ENCODE data around the gene CHCHD10.

The CHCHD10 gene

DNA sequence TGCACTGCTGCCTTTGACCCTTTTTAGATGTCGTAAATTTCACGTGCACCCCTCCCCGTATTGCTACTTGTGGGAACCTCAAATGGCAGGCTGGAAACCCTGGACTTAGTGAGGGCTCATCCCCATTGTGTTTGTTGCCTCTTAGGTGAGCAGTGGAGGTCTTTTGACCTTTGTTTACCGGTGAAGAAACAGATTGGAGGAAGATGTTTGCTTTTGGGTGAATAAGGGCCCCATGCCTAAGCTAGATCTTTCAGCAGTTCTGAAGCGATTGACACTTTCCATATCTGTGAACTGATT is 19.8 kb upstream of the CHCHD10 start:
- DNase-seq (ENCODE audit: low read depth), result no peak

DNA sequence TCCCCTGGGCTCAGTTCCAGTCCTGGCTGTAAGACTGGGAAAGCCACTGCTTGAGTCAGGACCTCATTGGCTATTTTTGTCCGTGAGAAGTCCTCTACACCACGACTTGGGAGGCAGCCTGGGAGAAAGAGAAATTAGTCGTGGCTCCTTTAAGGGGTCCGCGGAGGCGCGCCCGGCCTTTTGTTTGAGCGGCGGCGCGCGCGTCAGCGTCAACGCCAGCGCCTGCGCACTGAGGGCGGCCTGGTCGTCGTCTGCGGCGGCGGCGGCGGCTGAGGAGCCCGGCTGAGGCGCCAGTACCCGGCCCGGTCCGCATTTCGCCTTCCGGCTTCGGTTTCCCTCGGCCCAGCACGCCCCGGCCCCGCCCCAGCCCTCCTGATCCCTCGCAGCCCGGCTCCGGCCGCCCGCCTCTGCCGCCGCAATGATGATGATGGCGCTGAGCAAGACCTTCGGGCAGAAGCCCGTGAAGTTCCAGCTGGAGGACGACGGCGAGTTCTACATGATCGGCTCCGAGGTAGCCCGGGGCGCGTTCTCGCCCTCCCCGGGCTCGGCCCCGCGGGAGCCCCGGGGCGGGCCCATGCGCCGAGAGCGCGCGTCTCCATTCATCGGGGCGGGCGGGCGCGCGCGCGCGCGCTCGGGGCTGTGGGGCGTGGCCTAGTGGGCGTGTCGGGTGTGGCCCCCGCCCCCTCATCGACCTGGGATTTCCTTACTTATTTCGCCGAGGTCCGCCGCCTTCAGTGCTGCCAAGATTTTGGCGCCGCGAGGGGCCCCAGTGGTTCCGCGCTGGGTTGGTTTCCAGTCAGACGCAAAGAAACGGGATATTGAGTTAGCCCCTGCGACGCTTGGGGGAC is 19.2 kb upstream of the CHCHD10 start, which contains the start of gene SMARCB1:
Gene SMARCB1, plus strand, starts transcription at position 215 of the 848 bp plus-strand sequence. Its CDS starts 204 bp downstream, at position 419.
- DNase-seq (ENCODE audit: low read depth), result peak; percentile 93

DNA sequence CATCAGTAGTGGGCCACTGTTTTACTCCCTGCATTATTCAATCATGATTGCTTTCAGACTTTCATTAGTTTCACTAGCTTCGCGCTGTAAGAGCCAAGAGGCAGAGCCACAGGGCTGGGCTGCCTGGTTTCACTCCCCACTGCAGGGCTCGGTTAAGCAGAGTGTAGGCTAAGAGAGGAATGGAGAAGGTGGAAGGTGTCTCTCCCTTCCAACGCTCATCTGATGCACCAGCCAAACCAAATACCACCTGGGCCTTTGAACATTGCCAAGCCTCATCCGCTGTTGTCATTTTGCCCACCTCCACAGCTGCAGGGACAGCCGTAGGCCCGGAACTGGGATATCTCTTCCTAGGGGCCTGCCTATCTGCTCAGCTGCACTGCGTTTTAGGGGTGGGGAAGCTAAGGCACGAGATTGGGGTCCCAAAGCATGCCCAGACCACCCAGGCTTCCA is 18.5 kb upstream of the CHCHD10 start:
- no peak for DNase-seq (ENCODE audit: low read depth)

DNA sequence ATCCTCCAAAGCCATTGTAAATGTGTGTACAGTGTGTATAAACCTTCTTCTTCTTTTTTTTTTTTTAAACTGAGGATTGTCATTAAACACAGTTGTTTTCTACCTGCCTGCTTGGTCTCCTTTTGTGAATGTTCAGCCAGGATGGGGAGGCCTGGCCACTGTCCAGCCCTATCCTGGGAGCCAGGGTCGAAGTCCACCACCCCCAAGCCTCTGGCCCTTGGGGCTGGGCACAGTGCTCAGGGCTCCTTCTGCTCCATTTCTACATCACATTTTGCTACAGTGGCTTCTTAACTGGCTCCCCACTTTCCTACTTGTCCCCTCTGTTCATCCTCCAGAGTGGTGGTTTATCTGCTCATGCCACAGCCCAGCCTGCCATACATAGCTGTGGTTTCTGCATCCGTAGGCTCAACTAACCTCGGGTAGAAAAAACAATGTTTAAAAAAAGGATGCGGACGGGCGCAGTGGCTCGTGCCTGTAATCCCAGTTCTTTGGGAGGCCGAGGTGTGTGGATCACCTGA is 16.5 kb upstream of the CHCHD10 start:
- DNase-seq (ENCODE audit: low read depth), result peak; percentile 75

DNA sequence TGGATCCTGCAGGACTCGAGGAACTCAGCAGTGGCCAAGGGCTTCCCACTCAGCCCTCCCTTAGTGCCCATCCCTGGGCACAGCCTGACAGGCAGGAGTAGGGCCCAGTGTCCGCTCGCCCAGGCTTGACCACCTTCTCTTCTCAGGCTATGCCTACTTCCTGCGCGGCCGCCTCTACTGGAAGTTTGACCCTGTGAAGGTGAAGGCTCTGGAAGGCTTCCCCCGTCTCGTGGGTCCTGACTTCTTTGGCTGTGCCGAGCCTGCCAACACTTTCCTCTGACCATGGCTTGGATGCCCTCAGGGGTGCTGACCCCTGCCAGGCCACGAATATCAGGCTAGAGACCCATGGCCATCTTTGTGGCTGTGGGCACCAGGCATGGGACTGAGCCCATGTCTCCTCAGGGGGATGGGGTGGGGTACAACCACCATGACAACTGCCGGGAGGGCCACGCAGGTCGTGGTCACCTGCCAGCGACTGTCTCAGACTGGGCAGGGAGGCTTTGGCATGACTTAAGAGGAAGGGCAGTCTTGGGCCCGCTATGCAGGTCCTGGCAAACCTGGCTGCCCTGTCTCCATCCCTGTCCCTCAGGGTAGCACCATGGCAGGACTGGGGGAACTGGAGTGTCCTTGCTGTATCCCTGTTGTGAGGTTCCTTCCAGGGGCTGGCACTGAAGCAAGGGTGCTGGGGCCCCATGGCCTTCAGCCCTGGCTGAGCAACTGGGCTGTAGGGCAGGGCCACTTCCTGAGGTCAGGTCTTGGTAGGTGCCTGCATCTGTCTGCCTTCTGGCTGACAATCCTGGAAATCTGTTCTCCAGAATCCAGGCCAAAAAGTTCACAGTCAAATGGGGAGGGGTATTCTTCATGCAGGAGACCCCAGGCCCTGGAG is 15.7 kb upstream of the CHCHD10 start:
- DNase-seq (ENCODE audit: low read depth), result no peak

DNA sequence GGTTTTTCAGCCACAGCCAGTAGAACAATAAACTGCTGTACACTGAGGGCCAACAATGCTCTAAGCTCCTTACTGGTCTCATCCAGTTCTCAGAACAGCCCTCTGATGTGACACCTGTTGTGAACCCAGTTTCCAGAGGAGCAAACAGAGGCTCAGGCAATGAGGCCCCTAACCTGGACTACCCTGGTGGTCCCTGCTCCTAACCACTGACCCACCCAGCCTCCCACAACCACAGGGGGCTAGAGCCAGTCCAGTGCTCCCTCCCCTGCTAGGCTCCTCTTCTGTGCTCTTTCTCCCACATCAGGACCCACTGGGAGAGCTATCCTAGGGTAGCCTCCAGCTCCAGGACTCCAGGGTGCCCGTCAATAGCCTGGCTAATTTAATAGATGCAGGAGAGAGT is 14.9 kb upstream of the CHCHD10 start:
- DNase-seq (ENCODE audit: low read depth), result no peak

DNA sequence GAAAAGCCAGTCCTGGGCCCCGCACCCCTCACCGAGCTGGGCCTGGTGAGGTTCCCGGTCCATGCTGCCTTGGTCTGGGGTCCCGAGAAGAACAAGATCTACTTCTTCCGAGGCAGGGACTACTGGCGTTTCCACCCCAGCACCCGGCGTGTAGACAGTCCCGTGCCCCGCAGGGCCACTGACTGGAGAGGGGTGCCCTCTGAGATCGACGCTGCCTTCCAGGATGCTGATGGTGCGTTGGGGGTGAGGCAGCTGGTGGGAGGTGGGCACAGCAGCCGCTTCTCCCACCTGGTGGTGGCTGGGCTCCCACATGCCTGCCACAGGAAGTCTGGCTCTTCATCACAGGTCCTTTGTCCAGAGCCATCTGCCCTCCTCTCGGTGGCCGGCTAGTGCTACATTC is 14.5 kb upstream of the CHCHD10 start:
- no peak for DNase-seq (ENCODE audit: low read depth)

DNA sequence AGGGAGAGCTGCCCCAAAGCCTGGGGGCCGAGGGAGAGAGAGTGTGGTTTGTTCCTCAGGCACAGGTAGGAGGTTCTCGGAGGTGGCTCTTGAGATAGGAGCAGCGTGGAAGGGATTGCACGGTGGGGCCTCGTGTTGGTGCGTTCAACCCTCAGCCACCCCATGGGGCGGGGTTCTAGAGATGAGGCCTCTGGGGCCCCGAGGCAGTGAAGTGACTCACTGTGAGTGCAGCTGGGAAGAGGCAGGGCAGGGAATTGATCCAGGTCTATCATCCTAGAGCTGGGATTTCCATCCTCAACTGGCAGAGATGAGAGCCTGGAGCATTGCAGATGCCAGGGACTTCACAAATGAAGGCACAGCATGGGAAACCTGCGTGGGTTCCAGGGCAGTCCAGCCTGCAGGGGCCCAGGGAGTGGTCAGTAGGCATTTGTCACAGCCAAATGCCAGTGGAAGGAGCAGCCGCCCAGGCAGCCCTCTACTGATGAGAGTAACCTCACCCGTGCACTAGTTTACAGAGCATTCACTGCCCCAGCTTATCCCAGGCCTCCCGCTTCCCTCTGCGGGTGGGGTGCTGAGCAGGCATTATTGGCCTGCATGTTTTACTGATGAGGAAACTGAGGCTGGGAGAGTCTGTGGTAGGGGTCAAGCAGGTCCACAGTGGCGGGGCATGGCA is 13.9 kb upstream of the CHCHD10 start:
- DNase-seq (ENCODE audit: low read depth), result peak; percentile 93

DNA sequence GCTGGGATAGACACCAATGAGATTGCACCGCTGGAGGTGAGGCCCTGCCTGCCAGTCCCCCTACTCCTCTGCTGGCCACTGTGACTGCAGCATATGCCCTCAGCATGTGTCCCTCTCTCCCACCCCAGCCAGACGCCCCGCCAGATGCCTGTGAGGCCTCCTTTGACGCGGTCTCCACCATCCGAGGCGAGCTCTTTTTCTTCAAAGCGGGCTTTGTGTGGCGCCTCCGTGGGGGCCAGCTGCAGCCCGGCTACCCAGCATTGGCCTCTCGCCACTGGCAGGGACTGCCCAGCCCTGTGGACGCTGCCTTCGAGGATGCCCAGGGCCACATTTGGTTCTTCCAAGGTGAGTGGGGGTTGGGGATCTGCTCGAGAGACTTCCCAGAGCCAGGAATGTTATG is 13.3 kb upstream of the CHCHD10 start:
- DNase-seq (ENCODE audit: low read depth), result no peak

DNA sequence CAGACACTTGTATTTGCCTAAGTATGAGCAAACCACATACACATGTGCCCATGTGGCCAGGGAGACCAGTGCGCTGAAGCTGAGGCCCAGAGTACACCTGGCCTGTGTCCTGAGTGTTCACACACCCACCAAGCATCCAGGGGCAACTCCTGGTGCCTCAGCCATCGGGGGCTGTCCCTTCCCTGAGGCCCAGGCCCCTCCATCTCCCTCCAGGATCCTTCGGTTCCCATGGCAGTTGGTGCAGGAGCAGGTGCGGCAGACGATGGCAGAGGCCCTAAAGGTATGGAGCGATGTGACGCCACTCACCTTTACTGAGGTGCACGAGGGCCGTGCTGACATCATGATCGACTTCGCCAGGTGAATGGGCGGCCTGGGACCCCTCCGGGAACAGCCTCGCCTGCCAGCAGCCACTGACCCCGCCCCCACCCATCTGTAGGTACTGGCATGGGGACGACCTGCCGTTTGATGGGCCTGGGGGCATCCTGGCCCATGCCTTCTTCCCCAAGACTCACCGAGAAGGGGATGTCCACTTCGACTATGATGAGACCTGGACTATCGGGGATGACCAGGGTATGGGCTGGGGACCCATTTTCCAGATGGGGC is 12.5 kb upstream of the CHCHD10 start:
- no peak for DNase-seq (ENCODE audit: low read depth)

DNA sequence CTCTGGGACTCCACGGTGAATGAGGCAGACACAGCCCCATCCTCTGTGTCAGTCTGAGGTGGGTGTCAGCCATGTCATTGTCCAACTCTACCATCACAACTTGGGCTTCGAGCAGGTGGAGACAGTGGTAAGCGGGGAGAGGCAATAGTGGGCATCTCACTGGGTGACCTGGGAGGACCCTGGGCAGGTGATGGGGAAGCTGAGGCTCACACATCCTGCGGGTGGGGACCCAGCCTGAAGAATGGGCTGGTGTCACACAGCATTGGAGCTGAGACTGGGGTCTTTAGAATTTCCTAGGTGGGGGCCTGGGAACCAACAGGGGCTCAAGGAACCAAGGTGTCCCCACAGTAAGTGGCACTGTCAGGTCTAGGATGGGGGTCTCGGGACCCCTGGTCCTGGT is 12.0 kb upstream of the CHCHD10 start:
- no peak for DNase-seq (ENCODE audit: low read depth)

DNA sequence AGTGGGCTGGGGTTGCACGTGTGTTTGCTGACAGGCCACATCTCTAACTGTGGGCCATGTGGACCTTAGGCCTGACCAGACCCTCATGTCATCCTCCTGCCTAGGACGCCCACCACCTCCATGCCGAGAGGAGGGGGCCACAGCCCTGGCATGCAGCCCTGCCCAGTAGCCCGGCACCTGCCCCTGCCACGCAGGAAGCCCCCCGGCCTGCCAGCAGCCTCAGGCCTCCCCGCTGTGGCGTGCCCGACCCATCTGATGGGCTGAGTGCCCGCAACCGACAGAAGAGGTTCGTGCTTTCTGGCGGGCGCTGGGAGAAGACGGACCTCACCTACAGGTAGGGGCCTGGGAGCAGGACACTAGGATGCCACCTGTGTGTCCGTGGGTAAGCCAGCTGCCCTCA is 11.3 kb upstream of the CHCHD10 start:
- no peak for DNase-seq (ENCODE audit: low read depth)

DNA sequence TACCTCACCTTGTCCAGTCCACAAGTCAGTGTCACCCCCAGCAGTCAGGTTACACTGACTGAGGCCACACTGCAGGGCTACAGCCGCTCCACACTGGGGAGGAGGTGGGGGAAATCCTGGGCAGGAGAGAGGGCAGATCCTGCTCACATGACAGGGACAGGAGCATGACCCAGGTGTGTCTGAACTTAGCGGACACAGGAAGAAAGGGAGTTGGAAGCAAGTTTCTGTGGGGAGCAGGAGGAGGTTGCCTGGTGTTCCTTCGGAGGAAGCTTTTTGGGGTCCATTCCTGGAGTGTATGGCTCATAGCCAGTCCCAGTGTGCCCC is 10.8 kb upstream of the CHCHD10 start:
- no peak for DNase-seq (ENCODE audit: low read depth)

DNA sequence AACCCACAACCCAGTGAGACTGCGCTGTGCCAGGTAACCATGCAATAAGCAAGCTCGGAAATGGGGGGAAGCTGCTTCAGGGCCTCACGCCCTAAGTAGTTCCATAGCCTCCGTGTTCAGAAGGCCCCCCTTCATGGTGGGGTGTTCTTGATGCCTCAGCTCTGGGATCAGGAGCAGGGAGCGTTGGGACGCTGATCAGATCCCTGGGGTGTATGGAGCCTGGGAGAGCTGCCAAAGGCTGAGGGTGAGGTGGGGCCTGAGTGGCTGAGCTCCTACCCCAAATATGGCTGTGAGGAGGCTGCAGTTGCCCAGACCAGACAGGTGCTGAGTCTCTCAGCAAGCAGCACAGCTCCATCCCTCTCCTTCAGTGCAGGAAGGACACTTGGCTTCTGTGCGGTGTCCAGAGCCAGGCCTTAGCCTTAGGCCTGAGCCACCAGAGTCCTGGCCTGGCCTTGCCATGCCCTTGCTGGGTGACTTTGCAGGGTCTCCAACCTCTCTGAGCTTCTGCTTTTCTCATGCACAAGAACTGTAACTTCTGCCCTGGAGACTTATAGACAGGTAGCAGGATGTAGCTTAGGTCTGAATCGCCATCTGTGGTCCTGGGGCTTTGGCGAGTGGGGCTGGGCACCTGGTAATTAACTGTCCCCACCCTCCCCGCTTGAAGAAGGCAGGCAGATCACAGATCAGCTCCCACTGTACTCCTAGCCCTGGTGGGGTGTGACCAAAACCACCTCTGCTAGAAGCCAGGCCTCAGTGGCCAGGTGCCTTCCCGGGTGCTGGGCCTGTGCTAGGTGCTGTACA is 10.2 kb upstream of the CHCHD10 start:
- DNase-seq (ENCODE audit: low read depth), result no peak

DNA sequence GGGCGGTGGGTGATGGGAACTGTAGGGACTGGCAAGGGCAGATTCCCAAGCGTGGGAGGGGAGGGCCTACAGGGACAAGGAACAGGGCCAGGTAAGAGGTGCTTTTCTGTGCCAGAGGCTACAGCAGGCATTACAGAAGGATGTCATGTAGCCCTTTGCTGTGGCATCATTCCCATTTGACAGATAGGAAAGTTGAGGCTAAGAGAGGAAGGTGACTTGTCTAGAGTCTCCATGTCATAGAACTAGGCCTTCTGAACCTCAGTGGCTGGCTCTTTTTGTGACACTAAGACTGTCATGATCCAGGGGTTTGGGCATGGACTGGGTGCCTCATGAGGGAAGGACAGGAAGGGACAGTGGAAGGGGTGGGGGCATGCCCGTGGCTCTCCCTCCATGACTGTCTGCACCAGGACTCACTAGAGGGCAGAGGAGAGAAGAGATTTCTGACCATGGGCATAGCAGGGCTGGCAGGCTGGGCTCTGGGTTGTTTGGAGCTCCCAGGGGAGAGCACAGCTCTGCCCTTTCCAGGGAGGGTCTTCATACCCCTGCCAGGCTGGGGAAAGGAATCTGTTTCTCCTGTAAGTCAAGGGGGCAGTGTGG is 8.1 kb upstream of the CHCHD10 start:
- DNase-seq (ENCODE audit: low read depth), result no peak

DNA sequence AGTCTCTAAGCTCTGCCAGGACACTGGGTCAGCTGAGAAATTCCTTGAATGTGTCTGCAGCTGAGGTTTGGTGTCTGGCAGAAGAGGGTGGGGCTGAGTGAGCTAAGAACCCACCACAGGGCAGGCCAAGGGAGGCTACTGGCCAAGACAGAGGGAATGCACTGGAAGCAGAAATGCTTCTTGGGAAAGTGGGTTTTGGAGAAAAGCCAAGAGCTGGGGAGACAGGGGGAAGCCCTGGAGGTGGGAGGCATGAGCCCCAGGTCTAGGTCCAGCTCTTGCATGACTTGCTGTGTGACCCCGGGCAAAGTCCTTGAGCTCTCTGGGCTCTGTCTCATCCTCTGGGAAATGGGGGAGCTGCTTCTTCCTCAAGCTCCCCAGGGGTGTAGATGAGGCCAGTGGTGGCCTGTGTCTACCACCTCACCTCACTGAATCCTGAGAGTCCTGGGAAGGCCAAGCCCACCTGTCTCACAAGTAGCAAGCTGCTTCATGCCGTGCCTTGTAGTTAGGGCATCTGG is 7.2 kb upstream of the CHCHD10 start:
- DNase-seq (ENCODE audit: low read depth), result peak; percentile 26

DNA sequence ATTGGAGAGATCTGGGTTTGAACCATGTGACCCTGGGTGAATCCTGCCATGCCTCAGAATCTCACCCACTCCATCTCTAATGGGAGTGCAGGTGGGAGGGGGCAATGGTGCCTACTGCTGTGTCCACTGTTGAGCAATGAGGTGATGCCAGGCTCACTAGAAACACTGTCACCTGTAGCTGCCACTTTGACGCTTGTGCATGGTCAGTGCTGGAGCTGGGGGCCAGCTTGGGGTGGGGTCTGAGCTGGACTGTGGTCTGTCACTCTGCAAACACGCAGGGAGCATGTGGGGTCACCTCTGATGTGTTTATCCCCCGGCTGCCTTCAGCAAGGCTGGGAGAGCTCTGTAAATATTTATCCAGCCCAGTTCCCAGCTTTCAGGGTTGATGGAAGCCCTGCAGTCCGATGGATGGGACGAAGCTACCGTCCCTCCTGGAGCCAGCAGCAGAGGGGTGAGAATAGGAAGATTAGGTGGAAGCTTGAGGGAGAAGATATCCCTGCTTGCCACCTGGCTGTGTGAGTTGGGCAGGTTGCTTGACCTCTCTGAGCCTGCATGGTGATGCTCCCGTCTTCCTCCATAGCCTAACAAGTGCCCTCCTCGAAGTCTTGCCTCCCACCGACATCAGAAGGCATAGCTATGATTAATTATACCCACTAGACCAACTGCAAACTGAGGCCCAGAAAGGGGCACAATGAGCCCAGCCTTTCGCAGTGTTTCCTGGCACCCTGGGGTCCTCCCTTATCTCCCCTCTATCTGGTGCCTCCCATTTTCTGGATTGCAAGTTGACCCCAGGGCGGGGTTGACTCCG is 6.5 kb upstream of the CHCHD10 start:
- DNase-seq (ENCODE audit: low read depth), result no peak

DNA sequence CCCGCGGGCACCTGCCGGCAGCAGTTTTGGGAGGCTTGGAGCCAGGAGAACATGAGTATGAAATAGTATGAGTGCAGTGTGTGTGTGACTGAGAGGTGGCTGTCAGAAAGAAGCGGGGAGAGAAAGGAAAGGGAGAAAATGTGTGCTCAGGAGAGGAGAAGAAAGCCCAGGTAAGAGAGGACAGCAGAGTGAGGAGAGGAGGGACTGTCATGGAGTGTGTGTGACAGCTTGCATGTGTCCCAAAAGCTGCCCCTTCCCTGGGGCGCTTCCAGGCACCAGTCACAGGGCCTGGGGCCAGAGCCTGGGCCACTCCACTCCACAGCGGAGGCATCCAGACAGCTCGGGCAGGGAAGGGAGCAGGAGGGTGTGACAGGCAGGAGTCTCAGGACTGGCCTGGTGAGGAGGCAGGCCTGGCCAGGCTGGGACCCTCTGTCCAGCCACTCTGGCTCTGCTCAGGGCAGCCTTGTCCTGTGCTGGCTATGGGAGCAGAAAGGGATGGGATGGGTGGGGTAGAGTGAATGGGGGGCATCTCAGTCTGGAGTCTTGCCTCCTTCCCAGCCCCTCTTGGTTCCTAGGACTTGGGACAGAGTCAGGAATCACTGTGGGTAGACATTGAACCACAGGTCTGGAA is 5.8 kb upstream of the CHCHD10 start:
- DNase-seq (ENCODE audit: low read depth), result no peak

All from ELR (cell line).